GM12864 (cell line): ENCODE results near the gene GNAS.

Experiments used
- DNase-seq: peaks from one replicate; pipeline ENCODE4 v3.0.0-alpha.2; 2011; ENCODE audit warnings: low read depth
- H3K4me3 ChIP-seq: 2 replicates; pipeline ENCODE4 v1.5.1; 2011; ENCODE audit warnings: mild to moderate bottlenecking, low read depth, low read length, control low read depth
- TF ChIP-seq, protein P1 (sequence below): IDR thresholded peaks from 2 replicates; pipeline ENCODE4 v1.5.1; 2011; ENCODE audit warnings: low read depth, mild to moderate bottlenecking, moderate library complexity, low read length, control low read depth, inconsistent platforms; ENCODE audit errors: missing control alignments

GNAS gene

GRCh38 chr20:58926802-58927489 is 74.4 kb downstream of the GNAS start:
- DNase-seq, result no peak
- no peak overlapping the region for H3K4me3 ChIP-seq
- TF ChIP-seq, protein P1, sequence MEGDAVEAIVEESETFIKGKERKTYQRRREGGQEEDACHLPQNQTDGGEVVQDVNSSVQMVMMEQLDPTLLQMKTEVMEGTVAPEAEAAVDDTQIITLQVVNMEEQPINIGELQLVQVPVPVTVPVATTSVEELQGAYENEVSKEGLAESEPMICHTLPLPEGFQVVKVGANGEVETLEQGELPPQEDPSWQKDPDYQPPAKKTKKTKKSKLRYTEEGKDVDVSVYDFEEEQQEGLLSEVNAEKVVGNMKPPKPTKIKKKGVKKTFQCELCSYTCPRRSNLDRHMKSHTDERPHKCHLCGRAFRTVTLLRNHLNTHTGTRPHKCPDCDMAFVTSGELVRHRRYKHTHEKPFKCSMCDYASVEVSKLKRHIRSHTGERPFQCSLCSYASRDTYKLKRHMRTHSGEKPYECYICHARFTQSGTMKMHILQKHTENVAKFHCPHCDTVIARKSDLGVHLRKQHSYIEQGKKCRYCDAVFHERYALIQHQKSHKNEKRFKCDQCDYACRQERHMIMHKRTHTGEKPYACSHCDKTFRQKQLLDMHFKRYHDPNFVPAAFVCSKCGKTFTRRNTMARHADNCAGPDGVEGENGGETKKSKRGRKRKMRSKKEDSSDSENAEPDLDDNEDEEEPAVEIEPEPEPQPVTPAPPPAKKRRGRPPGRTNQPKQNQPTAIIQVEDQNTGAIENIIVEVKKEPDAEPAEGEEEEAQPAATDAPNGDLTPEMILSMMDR, result no peak

GRCh38 chr20:58927490-58928061 is 75.1 kb downstream of the GNAS start:
- no peak overlapping the region for H3K4me3 ChIP-seq
- TF ChIP-seq, protein P1, result no peak
- no peak for DNase-seq

DNA sequence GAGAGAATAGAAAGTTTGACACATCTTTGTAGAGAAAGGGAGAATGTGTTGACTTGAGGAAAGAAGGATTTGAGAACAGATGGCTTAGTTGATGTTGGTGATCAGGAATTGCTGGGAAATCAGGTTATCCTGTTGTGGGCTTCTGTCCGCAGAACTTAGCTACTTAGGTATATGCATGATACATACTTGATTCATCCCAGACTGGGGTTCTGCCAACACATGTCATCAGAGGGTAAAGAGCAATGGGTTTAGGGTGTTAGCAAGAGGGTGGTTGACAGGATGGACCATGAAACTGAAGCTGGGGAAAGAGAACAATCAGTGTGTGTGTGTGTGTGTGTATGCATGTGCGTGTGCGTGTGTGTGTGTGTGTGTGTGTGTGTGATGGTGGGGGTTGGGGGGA is 78.0 kb downstream of the GNAS start:
- TF ChIP-seq, protein P1, result no peak
- DNase-seq, result no peak
- H3K4me3 ChIP-seq, result no peak overlapping the region

- no peak overlapping the region for H3K4me3 ChIP-seq
- TF ChIP-seq, protein P1, result no peak
- no peak for DNase-seq
Observed at GRCh38 chr20:58932170-58932569, 79.7 kb downstream of the GNAS start.

GRCh38 chr20:58938078-58938477 is 85.6 kb downstream of the GNAS start:
- no peak for DNase-seq

GRCh38 chr20:58938541-58938940 is 86.0 kb downstream of the GNAS start:
- TF ChIP-seq, protein P1, result no peak
- no peak for DNase-seq
- no peak overlapping the region for H3K4me3 ChIP-seq

More at GRCh38 chr20:58938078-58938477, 85.6 kb downstream of the GNAS start:
- TF ChIP-seq, protein P1, result no peak
- no peak overlapping the region for H3K4me3 ChIP-seq

GRCh38 chr20:58941471-58941870 is 89.0 kb downstream of the GNAS start:
- DNase-seq, result no peak
- H3K4me3 ChIP-seq, result no peak overlapping the region
- TF ChIP-seq, protein P1, result no peak
